ENCODE measurements around the gene C1orf159.

DNA sequence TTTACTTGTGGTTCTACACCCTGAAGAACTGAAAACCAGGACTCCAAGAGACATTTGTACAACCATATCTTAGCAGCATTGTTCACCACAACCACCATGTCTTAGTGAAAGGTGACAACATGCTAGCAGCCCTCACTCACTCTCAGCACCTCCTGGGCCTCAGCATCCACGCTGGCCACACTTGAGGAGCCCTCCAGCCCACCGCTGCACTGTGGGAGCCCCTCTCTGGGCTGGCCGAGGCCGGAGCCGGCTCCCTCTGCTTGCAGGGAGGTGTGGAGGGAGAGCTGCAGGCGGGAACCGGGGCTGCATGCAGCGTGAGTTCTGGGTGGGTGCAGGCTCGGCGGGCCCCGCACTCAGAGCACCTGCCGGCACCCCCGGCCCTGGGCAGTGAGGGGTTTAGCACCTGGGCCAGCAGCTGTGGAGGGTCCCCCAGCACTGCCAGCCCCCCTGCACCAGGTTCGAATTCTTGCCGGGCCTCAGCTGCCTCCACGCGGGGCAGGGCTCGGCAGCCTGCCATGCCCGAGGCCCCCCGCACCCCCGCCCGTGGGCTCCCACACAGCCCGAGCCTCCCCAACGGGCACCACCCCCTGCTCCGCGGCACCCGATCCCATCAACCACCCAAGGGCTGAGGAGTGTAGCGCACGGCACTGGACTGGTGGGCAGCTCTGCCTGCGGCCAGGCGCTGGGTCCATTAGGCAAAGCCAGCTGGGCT lies 9.2 kb downstream of the C1orf159 start:
- TF ChIP-seq, protein P1, sequence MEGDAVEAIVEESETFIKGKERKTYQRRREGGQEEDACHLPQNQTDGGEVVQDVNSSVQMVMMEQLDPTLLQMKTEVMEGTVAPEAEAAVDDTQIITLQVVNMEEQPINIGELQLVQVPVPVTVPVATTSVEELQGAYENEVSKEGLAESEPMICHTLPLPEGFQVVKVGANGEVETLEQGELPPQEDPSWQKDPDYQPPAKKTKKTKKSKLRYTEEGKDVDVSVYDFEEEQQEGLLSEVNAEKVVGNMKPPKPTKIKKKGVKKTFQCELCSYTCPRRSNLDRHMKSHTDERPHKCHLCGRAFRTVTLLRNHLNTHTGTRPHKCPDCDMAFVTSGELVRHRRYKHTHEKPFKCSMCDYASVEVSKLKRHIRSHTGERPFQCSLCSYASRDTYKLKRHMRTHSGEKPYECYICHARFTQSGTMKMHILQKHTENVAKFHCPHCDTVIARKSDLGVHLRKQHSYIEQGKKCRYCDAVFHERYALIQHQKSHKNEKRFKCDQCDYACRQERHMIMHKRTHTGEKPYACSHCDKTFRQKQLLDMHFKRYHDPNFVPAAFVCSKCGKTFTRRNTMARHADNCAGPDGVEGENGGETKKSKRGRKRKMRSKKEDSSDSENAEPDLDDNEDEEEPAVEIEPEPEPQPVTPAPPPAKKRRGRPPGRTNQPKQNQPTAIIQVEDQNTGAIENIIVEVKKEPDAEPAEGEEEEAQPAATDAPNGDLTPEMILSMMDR (IDR thresholded peaks at IDR 0.05): no peak
- TF ChIP-seq POLR2A (IDR thresholded peaks at IDR 0.05): no peak
